ENCODE measurements around the gene LHX4.

DNA sequence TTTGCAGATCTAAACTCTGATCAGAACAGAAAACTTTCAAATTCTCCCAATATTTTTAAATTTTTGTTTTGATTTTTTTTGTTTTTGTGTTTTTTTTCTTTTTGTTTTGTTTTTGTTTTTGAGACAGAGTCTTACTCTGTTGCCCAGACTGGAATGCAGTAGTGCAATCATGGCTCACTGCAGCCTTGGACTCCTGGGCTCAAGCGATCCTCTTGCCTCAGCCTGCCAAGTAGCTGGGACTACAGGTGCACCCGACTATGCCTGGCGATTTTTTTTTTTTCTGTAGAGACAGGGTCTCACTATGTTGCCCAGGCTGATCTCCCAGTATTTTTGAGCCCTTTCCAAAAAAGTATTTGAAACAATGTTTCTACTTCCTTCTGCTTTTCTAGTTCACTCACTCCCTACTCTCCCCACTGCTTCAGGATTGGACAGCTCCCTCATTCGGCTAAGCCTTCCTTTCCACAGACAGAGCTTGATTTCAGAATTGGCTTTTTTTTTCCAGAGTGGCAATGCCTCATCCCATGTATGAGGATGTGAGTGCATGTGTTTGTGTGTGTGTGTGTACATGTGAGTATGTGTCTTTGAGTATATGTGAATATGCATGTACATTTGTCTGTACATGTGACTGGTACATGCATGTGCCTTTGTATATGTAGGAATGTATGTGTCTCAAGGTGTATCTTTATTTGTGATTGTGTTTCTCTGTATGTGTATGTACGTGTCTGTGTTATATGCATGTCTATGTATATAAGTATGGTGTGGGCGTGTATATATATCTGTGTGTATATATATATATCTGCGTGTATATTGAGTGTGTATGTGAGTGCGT lies 11.9 kb downstream of the LHX4 start:
- TF ChIP-seq EZH2 (IDR thresholded peaks at IDR 0.05; ENCODE audit: insufficient read depth, poor library complexity, severe bottlenecking) (no peak), EZH2phosphoT487 (IDR thresholded peaks at IDR 0.05; ENCODE audit: insufficient read depth, low read depth) (no peak)
